ENCODE measurements around the gene RALGDS. TPM values are rescaled to one million over a fixed set of nuclear protein-coding genes. Genes with fewer than 3 reads are reported as not detected.
"Not testable (repeated sequence)": the region's sequence is repeated elsewhere in the genome, so short reads cannot be mapped to it uniquely, and the experiment has no call there.

RALGDS gene
- total RNA-seq, 1 experiment from 2014 or later, result 24.8 TPM

- H2AFZ ChIP-seq; H3K4me3 ChIP-seq; H3K36me3 ChIP-seq (ENCODE audit: low read depth); H3K4me1 ChIP-seq (replicated peaks; ENCODE audit: insufficient read depth); H3K9me3 ChIP-seq (ENCODE audit: insufficient read depth, low read depth); H3K79me2 ChIP-seq (ENCODE audit: low read depth); CTCF ChIA-PET; H3K27me3 ChIP-seq (ENCODE audit: insufficient read depth, low read depth); H3K4me2 ChIP-seq; DNase-seq; intact Hi-C loops (cut with micrococcal nuclease; ENCODE audit: unreplicated experiment); H3K27ac ChIP-seq; H3K9me2 ChIP-seq (ENCODE audit: insufficient read depth); POLR2A ChIA-PET (ENCODE audit: unreplicated experiment); H3F3A ChIP-seq (ENCODE audit: insufficient read depth, low read depth); BruUV-seq (replicated peaks); H4K20me1 ChIP-seq (ENCODE audit: insufficient read depth): not testable (repeated sequence)
Measured at GRCh38 chr9:133068431-133068830, 52.6 kb downstream of the RALGDS start.

DNA sequence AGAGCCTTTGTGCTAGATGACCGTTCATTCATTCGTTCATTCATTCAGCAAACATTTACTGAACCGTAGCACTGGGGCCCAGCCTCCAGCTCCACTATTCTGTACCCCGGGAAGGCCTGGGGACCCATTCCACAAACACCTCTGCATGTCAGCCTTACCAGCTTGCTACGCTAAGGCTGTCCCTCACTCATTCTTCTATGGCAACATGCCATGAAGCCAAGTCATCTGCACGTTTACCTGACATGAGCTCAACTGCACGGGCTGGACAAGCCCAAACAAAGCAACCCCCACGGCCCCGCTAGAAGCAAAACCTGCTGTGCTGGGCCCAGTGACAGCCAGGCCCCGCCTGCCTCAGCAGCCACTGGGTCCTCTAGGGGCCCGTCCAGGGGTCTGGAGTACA is 53.2 kb downstream of the RALGDS start:
- Histone ChIP-seq H3K9me3 (ENCODE audit: insufficient read depth, low read depth) (no peaks in the 10 kb centered on the region), H2AFZ (no peak overlapping the region), H3K4me1 (replicated peaks; ENCODE audit: insufficient read depth) (no peaks in the 10 kb centered on the region), H3K79me2 (ENCODE audit: low read depth) (no peaks in the 10 kb centered on the region), H3F3A (ENCODE audit: insufficient read depth, low read depth) (no peaks in the 10 kb centered on the region), H3K4me2 (no peak overlapping the region), H3K27ac (no peak overlapping the region), H3K4me3 (no peak overlapping the region), H4K20me1 (ENCODE audit: insufficient read depth) (no peaks in the 10 kb centered on the region), H3K36me3 (ENCODE audit: low read depth) (no peaks in the 10 kb centered on the region), H3K9me2 (ENCODE audit: insufficient read depth) (no peaks in the 10 kb centered on the region), H3K27me3 (ENCODE audit: insufficient read depth, low read depth) (no peaks in the 10 kb centered on the region)
- TF ChIP-seq CTCF (conservative IDR thresholded peaks at IDR 0.05) (no peak), EZH2 (IDR thresholded peaks at IDR 0.05; ENCODE audit: low read depth) (no peak)
- BruUV-seq (replicated peaks), result no TSS peak
- intact Hi-C loops (cut with micrococcal nuclease; ENCODE audit: unreplicated experiment), result no loop called here
- POLR2A ChIA-PET (ENCODE audit: unreplicated experiment), result no interaction called here
- CTCF ChIA-PET, result no interaction called here
- DNase-seq, result no peak

- H4K20me1 ChIP-seq (ENCODE audit: insufficient read depth), result no peaks in the 10 kb centered on the region
- TF ChIP-seq EZH2 (IDR thresholded peaks at IDR 0.05; ENCODE audit: low read depth) (no peak), CTCF (conservative IDR thresholded peaks at IDR 0.05) (no peak)
- DNase-seq, result no peak
- H3K9me2 ChIP-seq (ENCODE audit: insufficient read depth), result no peaks in the 10 kb centered on the region
- H3K36me3 ChIP-seq (ENCODE audit: low read depth), result no peaks in the 10 kb centered on the region
- H2AFZ ChIP-seq, result no peak overlapping the region
- H3K27me3 ChIP-seq (ENCODE audit: insufficient read depth, low read depth), result no peaks in the 10 kb centered on the region
- H3K79me2 ChIP-seq (ENCODE audit: low read depth), result no peaks in the 10 kb centered on the region
- POLR2A ChIA-PET (ENCODE audit: unreplicated experiment), result no interaction called here
- intact Hi-C loops (cut with micrococcal nuclease; ENCODE audit: unreplicated experiment), result no loop called here
- no peak overlapping the region for H3K27ac ChIP-seq
- H3K4me1 ChIP-seq (replicated peaks; ENCODE audit: insufficient read depth), result no peaks in the 10 kb centered on the region
- H3K9me3 ChIP-seq (ENCODE audit: insufficient read depth, low read depth), result no peaks in the 10 kb centered on the region
- no peak overlapping the region for H3K4me2 ChIP-seq
- BruUV-seq (replicated peaks), result no TSS peak
- CTCF ChIA-PET, result interaction anchor here (0.6 to 0.7 kb wide), 2 partner anchors 28 to 33 kb away, joined by 3 to 8 read pairs; no protein-coding TSS in a partner anchor
- H3K4me3 ChIP-seq, result no peak overlapping the region
- H3F3A ChIP-seq (ENCODE audit: insufficient read depth, low read depth), result no peaks in the 10 kb centered on the region
Measured at GRCh38 chr9:133067006-133067405, 54.0 kb downstream of the RALGDS start.

Data from PC-9 (cell line).